Fibroblast of skin of left quadriceps (primary cell): ENCODE measurements around the gene RDX.
"Not testable (repeated sequence)": the region's sequence is repeated elsewhere in the genome, so short reads cannot be mapped to it uniquely, and the experiment has no call there.

Experiments used
- DNase-seq, 2 experiments: peaks; one replicate each; pipeline ENCODE4 v3.0.0-alpha.2; 2013; ENCODE audit warnings: low read depth in 2 of 2

Gene RDX

GRCh38 chr11:110199184-110199981 is 97.0 kb downstream of the RDX start:
- no peak for DNase-seq

- DNase-seq, result peak in 1 of 2 experiments; percentile 13
Observed at GRCh38 chr11:110198031-110198729, 98.2 kb downstream of the RDX start.

- no peak for DNase-seq
Observed at GRCh38 chr11:110196884-110197420, 99.5 kb downstream of the RDX start.

- peak; percentile 64 to 67 for DNase-seq
Observed at GRCh38 chr11:110196241-110196754, 100.1 kb downstream of the RDX start.

GRCh38 chr11:110194211-110194766 is 102.1 kb downstream of the RDX start:
- DNase-seq, result peak in 1 of 2 experiments; percentile 20

GRCh38 chr11:110192604-110193282 is 103.7 kb downstream of the RDX start:
- not testable (repeated sequence) for DNase-seq

GRCh38 chr11:110190885-110191284 is 105.5 kb downstream of the RDX start:
- no peak for DNase-seq

GRCh38 chr11:110187731-110188130 is 108.7 kb downstream of the RDX start:
- DNase-seq, result no peak

- no peak for DNase-seq
Observed at GRCh38 chr11:110186867-110187266, 109.5 kb downstream of the RDX start.

- no peak for DNase-seq
Observed at GRCh38 chr11:110186456-110186855, 110.0 kb downstream of the RDX start.

GRCh38 chr11:110185599-110185998 is 110.8 kb downstream of the RDX start:
- DNase-seq, result no peak

GRCh38 chr11:110185121-110185591 is 111.3 kb downstream of the RDX start:
- peak in 1 of 2 experiments; percentile 14 for DNase-seq

- no peak for DNase-seq
Observed at GRCh38 chr11:110184456-110184855, 112.0 kb downstream of the RDX start.

- peak in 1 of 2 experiments; percentile 10 for DNase-seq
Observed at GRCh38 chr11:110182886-110183285, 113.5 kb downstream of the RDX start.

- DNase-seq, result no peak
Observed at GRCh38 chr11:110179064-110179463, 117.3 kb downstream of the RDX start.

GRCh38 chr11:110177086-110177456 is 119.3 kb downstream of the RDX start:
- DNase-seq, result no peak

- peak in 1 of 2 experiments; percentile 7 for DNase-seq
Observed at GRCh38 chr11:110176366-110177085, 119.9 kb downstream of the RDX start.

GRCh38 chr11:110174645-110175310 is 121.6 kb downstream of the RDX start:
- DNase-seq, result peak in 1 of 2 experiments; percentile 10

GRCh38 chr11:110173811-110174644 is 122.4 kb downstream of the RDX start:
- DNase-seq, result peak in 1 of 2 experiments; percentile 25
